HepG2 (cell line): Measurements from ENCODE around the gene MIF4GD. TPM values are rescaled to one million over a fixed set of nuclear protein-coding genes. Genes with fewer than 3 reads are reported as not detected.

Source experiments
- FOXP1 ChIP-seq, 2 experiments: fragments of 450-650 bp in 1 of 2; IDR thresholded peaks; 2 replicates each; pipeline ENCODE4 v1.6.1; 2017 to 2018; ENCODE audit warnings: antibody characterized with exemption in 1 of 2
- HNRNPL ChIP-seq: fragments of 200-400 bp; formaldehyde crosslinking; IDR thresholded peaks from 2 replicates; pipeline ENCODE4 v1.6.1; 2017; ENCODE audit warnings: mild to moderate bottlenecking, low read depth, low read length
- KDM5A ChIP-seq: fragments of 200-600 bp; sonication (generic); IDR thresholded peaks from 2 replicates; pipeline ENCODE4 v1.7.0; 2018; ENCODE audit warnings: antibody characterized with exemption, mild to moderate bottlenecking, low read length, borderline replicate concordance
- KLF12 ChIP-seq: sonication (generic); formaldehyde crosslinking; IDR thresholded peaks from 2 replicates; pipeline ENCODE4 v1.4.0; 2020; ENCODE audit warnings: missing genetic modification reagents, borderline replicate concordance
- KLF6 ChIP-seq: IDR thresholded peaks from 2 replicates; pipeline ENCODE4 v1.8.0; 2016; ENCODE audit warnings: missing biosample characterization, missing genetic modification reagents
- KMT2A ChIP-seq: sonication (generic); formaldehyde crosslinking; IDR thresholded peaks from 2 replicates; pipeline ENCODE4 v1.4.0; 2020; ENCODE audit warnings: missing genetic modification reagents
- NR2F2 ChIP-seq: IDR thresholded peaks from 2 replicates; pipeline ENCODE4 v1.6.1; 2012; ENCODE audit warnings: low read depth, inconsistent platforms, borderline replicate concordance
- SIN3B ChIP-seq: fragments of 150-350 bp; IDR thresholded peaks from 2 replicates; pipeline ENCODE4 v1.6.1; 2014; ENCODE audit warnings: low read length
- SIX1 ChIP-seq: sonication (generic); formaldehyde crosslinking; IDR thresholded peaks from 2 replicates; pipeline ENCODE4 v1.4.0; 2020; ENCODE audit warnings: missing genetic modification reagents, borderline replicate concordance
- ZNF20 ChIP-seq: sonication (generic); formaldehyde crosslinking; IDR thresholded peaks from 2 replicates; pipeline ENCODE4 v1.4.0; 2020; ENCODE audit warnings: mild to moderate bottlenecking, moderate library complexity, missing genetic modification reagents
- ZNF326 ChIP-seq: sonication (generic); formaldehyde crosslinking; IDR thresholded peaks from 2 replicates; pipeline ENCODE4 v1.4.0; 2020; ENCODE audit warnings: missing genetic modification reagents, borderline replicate concordance
- ZNF543 ChIP-seq: sonication (generic); formaldehyde crosslinking; IDR thresholded peaks from 2 replicates; pipeline ENCODE4 v1.4.0; 2020; ENCODE audit warnings: mild to moderate bottlenecking, missing genetic modification reagents
- ZNF558 ChIP-seq: sonication (generic); formaldehyde crosslinking; IDR thresholded peaks from 2 replicates; pipeline ENCODE4 v1.9.0; 2022; ENCODE audit warnings: mild to moderate bottlenecking, missing genetic modification reagents, borderline replicate concordance
- ZNF720 ChIP-seq: sonication (generic); formaldehyde crosslinking; IDR thresholded peaks from 2 replicates; pipeline ENCODE4 v1.4.0; 2020; ENCODE audit warnings: missing genetic modification reagents
- ZNF749 ChIP-seq: sonication (generic); formaldehyde crosslinking; IDR thresholded peaks from 2 replicates; pipeline ENCODE4 v1.8.0; 2022; ENCODE audit warnings: mild to moderate bottlenecking, missing genetic modification reagents, moderate library complexity, borderline replicate concordance
- polyA plus RNA-seq, 8 experiments: library from polyadenylated mRNA; depleted of rRNA in 3 of 8; stranded (reverse) in 7 of 8; unstranded in 1 of 8; fragments of >200 nt; fragmentation: Illumina TruSeq in 4 of 8; extraction: Trizol in 4 of 8; gene quantifications; 2 replicates each; pipeline versions ENCODE4 v1.2.1 to v1.2.3, GENCODE V29; 2011 to 2016; ENCODE audit warnings: low read depth in 4 of 8, missing spikeins in 1 of 8, mixed read lengths in 1 of 8; ENCODE audit not compliant: insufficient read depth in 1 of 8
- total RNA-seq, 5 experiments: library from RNA; depleted of rRNA; stranded (reverse); fragments of >200 nt; fragmentation: Illumina TruSeq; extraction: Trizol; gene quantifications; 2 replicates each; pipeline ENCODE4 v1.2.3, GENCODE V29; 2016; ENCODE audit warnings: low read depth in 1 of 5
- TF ChIP-seq, protein P1 (sequence below): sonication (generic); formaldehyde crosslinking; IDR thresholded peaks from 2 replicates; pipeline ENCODE4 v1.5.1; 2020; ENCODE audit warnings: mild to moderate bottlenecking, moderate library complexity, missing genetic modification reagents
- TF ChIP-seq, protein P2 (sequence below): sonication (generic); formaldehyde crosslinking; IDR thresholded peaks from 2 replicates; pipeline ENCODE4 v1.5.1; 2020; ENCODE audit warnings: missing genetic modification reagents, mild to moderate bottlenecking, borderline replicate concordance
- TF ChIP-seq, protein P3 (sequence below): sonication (generic); formaldehyde crosslinking; IDR thresholded peaks from 2 replicates; pipeline ENCODE4 v1.5.1; 2020; ENCODE audit warnings: missing genetic modification reagents, mild to moderate bottlenecking, borderline replicate concordance
- TF ChIP-seq, protein P4 (sequence below): sonication (generic); formaldehyde crosslinking; IDR thresholded peaks from 2 replicates; pipeline ENCODE4 v1.9.0; 2021; ENCODE audit warnings: missing genetic modification reagents, borderline replicate concordance
- TF ChIP-seq, protein P5 (sequence below): sonication (generic); formaldehyde crosslinking; IDR thresholded peaks from 2 replicates; pipeline ENCODE4 v1.4.0; 2020; ENCODE audit warnings: mild to moderate bottlenecking, missing genetic modification reagents

Gene MIF4GD
- total and polyA plus RNA-seq, 2 of the 13 experiments (the other 11 are each of a cell fraction or from before 2014, with no cell fraction given): 14.0 to 28.0 TPM

DNA sequence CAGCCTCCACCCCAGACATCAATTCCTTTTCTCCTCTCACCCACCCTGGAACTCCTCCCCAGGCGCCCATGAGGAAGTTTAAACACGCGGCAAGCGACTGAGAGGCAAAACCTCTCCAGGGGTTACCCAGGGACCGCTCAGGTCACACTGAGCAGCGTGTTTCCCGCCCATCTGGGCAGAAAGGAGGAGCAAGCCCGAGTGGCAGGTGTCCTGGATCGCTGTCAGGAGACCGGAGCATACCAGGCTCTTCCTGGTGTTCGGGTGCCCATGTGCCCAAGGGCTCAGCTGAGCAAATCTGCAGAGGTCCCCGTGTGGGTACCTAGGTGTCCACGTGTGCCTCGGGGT, 17.7 kb upstream of the MIF4GD start (continued):
- TF ChIP-seq, protein P1, sequence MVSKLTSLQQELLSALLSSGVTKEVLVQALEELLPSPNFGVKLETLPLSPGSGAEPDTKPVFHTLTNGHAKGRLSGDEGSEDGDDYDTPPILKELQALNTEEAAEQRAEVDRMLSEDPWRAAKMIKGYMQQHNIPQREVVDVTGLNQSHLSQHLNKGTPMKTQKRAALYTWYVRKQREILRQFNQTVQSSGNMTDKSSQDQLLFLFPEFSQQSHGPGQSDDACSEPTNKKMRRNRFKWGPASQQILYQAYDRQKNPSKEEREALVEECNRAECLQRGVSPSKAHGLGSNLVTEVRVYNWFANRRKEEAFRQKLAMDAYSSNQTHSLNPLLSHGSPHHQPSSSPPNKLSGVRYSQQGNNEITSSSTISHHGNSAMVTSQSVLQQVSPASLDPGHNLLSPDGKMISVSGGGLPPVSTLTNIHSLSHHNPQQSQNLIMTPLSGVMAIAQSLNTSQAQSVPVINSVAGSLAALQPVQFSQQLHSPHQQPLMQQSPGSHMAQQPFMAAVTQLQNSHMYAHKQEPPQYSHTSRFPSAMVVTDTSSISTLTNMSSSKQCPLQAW (CRISPR knock-in tag): no peak
- TF ChIP-seq SIX1 (CRISPR knock-in tag) (no peak), ZNF749 (no peak), ZNF543 (CRISPR knock-in tag) (no peak), KDM5A (peak; percentile 70), FOXP1 (IDR thresholded peaks at IDR 0.05) (no peak), FOXP1 (CRISPR knock-in tag; IDR thresholded peaks at IDR 0.05) (no peak), KLF6 (CRISPR knock-in tag) (no peak), SIN3B (no peak), KMT2A (CRISPR knock-in tag) (no peak), ZNF720 (CRISPR knock-in tag) (no peak), ZNF20 (no peak), HNRNPL (peak; percentile 59; the same call in 1 of the 2 replicates), NR2F2 (peak; percentile 38; the same call in 1 of the 2 replicates), KLF12 (CRISPR knock-in tag) (no peak; the same call in 1 of the 2 replicates), ZNF558 (CRISPR knock-in tag) (peak; percentile 72; the same call in 1 of the 2 replicates), ZNF326 (CRISPR knock-in tag) (no peak)
- TF ChIP-seq, protein P2, sequence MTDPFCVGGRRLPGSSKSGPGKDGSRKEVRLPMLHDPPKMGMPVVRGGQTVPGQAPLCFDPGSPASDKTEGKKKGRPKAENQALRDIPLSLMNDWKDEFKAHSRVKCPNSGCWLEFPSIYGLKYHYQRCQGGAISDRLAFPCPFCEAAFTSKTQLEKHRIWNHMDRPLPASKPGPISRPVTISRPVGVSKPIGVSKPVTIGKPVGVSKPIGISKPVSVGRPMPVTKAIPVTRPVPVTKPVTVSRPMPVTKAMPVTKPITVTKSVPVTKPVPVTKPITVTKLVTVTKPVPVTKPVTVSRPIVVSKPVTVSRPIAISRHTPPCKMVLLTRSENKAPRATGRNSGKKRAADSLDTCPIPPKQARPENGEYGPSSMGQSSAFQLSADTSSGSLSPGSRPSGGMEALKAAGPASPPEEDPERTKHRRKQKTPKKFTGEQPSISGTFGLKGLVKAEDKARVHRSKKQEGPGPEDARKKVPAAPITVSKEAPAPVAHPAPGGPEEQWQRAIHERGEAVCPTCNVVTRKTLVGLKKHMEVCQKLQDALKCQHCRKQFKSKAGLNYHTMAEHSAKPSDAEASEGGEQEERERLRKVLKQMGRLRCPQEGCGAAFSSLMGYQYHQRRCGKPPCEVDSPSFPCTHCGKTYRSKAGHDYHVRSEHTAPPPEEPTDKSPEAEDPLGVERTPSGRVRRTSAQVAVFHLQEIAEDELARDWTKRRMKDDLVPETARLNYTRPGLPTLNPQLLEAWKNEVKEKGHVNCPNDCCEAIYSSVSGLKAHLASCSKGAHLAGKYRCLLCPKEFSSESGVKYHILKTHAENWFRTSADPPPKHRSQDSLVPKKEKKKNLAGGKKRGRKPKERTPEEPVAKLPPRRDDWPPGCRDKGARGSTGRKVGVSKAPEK: 0 out of 2 replicates have a peak, but pooled peaks have one; percentile 45
- TF ChIP-seq, protein P3, sequence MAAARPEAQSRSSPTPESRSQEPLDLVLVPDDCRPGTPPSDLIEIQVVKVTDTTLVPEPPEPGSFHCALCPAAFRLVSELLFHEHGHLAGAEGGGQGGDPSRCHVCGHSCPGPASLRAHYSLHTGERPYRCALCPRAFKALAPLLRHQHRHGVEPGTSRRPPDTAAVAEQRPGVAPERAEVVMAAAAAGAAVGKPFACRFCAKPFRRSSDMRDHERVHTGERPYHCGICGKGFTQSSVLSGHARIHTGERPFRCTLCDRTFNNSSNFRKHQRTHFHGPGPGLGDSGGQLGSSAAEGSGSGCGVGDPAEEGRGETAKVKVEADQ (CRISPR knock-in tag): no peak
- TF ChIP-seq, protein P4, sequence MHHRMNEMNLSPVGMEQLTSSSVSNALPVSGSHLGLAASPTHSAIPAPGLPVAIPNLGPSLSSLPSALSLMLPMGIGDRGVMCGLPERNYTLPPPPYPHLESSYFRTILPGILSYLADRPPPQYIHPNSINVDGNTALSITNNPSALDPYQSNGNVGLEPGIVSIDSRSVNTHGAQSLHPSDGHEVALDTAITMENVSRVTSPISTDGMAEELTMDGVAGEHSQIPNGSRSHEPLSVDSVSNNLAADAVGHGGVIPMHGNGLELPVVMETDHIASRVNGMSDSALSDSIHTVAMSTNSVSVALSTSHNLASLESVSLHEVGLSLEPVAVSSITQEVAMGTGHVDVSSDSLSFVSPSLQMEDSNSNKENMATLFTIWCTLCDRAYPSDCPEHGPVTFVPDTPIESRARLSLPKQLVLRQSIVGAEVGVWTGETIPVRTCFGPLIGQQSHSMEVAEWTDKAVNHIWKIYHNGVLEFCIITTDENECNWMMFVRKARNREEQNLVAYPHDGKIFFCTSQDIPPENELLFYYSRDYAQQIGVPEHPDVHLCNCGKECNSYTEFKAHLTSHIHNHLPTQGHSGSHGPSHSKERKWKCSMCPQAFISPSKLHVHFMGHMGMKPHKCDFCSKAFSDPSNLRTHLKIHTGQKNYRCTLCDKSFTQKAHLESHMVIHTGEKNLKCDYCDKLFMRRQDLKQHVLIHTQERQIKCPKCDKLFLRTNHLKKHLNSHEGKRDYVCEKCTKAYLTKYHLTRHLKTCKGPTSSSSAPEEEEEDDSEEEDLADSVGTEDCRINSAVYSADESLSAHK (CRISPR knock-in tag): no peak
- TF ChIP-seq, protein P5, sequence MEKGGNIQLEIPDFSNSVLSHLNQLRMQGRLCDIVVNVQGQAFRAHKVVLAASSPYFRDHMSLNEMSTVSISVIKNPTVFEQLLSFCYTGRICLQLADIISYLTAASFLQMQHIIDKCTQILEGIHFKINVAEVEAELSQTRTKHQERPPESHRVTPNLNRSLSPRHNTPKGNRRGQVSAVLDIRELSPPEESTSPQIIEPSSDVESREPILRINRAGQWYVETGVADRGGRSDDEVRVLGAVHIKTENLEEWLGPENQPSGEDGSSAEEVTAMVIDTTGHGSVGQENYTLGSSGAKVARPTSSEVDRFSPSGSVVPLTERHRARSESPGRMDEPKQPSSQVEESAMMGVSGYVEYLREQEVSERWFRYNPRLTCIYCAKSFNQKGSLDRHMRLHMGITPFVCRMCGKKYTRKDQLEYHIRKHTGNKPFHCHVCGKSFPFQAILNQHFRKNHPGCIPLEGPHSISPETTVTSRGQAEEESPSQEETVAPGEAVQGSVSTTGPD: peak; percentile 77; the same call in 1 of the 2 replicates
